T-helper 9 cell (primary cell): ENCODE data around the gene ENTPD8.

Source experiments
- DNase-seq: peaks from one replicate; pipeline ENCODE4 v3.0.0-alpha.2; 2020
- total RNA-seq, 2 donors: gene quantifications; one replicate each; lab custom pipeline; 2026; lab: John Stamatoyannopoulos, UW

Gene ENTPD8
- total RNA-seq, result 0 reads per million in 2 donors

DNA sequence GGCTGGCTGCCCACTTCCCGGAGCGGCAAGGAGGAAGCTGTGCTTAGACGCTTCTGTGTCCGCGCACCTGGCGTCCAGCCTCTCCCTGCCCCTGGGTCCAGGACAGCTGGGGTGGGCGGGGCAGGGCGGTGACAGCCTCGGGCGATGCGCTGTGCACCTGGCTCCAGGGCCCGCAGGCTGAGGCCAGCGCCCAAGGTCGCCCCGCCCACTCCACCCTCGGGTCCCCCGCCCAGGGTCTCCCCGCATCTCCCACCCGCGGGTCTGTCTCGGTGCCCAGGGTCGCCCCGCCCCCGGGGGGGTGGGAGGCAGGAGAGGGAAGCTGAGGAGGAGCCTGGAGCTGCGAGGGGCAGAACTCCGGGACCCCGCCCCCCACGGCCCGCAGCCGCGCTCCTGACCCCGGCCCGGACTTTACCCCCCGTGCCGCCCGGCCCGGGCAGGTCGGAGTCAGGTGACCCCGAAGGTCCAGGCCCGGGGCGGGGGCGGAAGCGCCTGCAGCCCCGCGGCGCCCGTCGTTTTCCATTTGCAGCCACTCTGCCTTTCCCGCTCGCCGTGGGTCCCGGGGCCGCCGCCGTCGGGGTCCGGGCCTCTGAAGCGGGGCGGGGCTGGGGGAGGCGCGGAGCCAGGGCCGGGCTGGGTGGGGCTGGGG, at the start of gene ENTPD8:
TSS of gene ENTPD8 (minus strand) at position 69 of the 646 bp plus-strand sequence. CDS start 3,072 bp downstream, outside the sequence.
- no peak for DNase-seq

DNA sequence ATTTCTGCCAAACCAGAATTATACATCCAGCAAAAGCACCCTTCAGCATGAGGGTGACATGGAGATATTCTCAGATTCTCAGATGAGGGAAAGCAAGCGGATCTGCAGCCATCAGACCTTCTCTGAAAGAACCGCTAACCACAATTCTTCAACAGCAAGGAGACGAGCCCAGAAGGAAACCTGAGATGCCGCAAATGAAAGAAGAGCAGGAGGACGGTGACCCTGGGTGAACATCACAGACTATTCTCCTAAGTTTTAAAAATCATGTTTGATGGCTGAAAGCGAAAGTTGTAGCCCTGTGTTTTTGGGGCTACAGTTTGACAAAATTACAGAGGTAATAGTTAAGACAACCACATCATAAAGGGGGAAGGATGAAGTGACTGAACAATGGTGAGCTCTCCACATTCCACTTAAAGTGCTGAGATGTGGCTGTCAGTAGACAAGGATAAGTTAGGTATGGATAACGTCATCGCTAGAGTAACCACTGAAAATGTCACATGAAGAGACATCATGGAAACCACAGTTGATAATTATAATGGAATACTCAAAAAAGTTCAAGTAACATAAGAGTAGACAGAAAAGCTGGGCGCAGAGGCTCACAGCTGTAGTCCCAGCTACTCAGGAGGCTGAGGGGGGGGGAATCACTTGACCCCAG, 49.5 kb upstream of the ENTPD8 start:
- DNase-seq, result no peak

DNA sequence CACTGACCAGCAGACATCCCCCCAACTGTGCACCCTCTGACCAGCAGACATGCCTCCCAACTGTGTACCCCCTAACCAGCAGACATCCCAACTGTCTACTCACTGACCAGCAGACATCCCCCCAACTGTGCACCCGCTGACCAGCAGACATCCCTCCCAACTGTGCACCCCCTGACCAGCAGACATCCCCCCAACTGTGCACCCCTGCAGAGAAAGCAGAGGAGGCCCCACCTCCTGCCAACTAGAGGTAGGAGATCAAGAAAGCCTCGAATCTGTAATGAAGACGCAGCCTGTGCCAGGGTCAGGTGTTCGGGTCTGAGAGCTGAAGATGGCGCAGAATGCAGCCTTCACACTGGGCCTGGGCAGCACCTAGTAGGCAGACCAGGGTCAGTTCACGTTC, 47.7 kb upstream of the ENTPD8 start:
- no peak for DNase-seq

- no peak for DNase-seq
These were observed 47.1 kb upstream of the ENTPD8 start for GRCh38 chr9:137488327-137488653.

GRCh38 chr9:137487454-137488326, 46.5 kb upstream of the ENTPD8 start:
- no peak for DNase-seq

- DNase-seq, result no peak
These were observed 45.6 kb upstream of the ENTPD8 start for GRCh38 chr9:137486545-137487453.

GRCh38 chr9:137486141-137486490, 45.0 kb upstream of the ENTPD8 start:
- no peak for DNase-seq

GRCh38 chr9:137485343-137486140, 44.4 kb upstream of the ENTPD8 start:
- no peak for DNase-seq

DNA sequence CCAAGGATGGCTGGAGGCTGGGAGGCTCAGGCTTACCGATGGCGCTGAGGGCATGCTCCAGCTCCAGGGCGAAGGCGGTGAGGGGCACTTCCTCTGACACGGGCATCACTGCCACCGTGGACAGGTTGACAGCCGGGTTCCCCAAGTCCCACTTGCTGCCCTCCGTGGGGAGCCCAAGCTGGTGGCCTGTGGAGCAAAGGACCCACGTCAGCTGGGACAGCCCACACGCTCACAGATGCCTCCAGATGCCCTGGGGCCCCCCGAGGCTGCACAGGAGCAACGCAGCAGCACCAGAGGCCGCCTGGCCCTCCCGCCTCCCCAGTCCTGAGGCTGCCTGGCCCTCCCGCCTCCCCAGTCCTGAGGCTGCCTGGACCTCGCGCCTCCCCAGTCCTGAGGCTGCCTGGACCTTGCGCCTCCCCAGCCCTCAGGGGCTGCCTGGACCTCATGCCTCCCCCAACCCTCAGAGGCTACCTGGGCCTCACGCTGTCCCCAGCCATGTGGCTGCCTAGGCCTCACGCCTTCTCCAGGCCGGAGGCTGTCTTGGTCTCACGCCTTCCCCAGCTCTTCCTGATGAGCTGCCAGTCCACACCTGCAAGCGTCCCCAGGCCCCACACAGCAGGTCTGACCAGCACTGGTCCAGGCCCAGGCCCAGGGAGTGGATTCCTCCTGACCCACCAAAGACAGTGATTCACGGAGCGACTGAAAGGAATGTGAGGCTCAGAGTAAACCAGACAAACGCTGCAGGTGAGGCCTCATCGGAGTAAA, 43.6 kb upstream of the ENTPD8 start:
- no peak for DNase-seq

- no peak for DNase-seq
These were observed 41.1 kb upstream of the ENTPD8 start for GRCh38 chr9:137482094-137482781.

DNA sequence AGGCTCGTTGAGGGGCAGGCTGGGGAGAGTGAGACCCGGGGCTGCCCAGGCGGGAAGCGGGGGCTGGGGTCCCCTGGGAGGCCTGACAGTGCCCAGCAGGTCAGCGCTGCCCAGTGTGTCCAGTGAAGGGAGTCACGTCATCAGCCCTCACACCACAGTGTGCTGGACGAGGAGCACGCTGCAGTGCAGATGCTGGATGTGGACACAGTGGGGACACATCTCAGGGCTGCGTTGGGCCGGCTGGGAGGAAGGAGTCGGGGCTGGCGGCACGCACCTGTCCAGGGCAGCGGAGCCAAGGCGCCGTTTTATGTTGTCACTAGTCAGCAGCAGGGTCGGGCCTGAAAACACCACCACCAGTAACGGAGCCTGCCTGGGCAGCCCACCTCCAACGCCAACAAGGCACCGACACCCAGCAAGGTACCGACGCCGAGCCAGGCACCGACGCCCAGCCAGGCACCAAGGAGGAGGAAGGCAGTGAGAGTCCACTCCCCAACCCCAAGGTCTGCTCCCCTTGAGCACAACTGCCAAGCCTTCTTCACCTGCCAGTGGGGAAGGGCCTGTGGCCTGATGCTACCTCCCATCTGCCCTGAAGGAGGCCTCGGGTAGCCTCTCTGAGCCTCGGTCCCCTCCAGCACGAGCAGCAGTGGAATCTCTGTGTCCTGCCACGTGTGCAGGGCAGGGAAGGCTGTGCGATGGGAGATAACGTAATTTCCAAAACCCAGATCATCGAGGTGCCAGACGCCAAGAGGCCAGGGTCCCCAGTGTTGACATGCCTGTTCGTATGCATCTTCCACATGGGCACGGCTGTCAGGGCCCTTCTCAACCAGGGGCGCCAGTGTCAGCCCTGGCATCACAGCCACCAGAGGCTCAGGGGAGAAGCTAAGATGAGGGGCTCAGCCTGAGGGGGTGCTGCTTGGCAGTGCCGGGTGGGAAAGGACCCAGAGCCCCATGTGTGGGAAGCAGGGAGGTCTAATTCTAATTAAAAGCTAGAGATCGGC, 39.8 kb upstream of the ENTPD8 start:
- DNase-seq, result no peak

GRCh38 chr9:137479892-137480685, 38.9 kb upstream of the ENTPD8 start:
- DNase-seq, result no peak

DNA sequence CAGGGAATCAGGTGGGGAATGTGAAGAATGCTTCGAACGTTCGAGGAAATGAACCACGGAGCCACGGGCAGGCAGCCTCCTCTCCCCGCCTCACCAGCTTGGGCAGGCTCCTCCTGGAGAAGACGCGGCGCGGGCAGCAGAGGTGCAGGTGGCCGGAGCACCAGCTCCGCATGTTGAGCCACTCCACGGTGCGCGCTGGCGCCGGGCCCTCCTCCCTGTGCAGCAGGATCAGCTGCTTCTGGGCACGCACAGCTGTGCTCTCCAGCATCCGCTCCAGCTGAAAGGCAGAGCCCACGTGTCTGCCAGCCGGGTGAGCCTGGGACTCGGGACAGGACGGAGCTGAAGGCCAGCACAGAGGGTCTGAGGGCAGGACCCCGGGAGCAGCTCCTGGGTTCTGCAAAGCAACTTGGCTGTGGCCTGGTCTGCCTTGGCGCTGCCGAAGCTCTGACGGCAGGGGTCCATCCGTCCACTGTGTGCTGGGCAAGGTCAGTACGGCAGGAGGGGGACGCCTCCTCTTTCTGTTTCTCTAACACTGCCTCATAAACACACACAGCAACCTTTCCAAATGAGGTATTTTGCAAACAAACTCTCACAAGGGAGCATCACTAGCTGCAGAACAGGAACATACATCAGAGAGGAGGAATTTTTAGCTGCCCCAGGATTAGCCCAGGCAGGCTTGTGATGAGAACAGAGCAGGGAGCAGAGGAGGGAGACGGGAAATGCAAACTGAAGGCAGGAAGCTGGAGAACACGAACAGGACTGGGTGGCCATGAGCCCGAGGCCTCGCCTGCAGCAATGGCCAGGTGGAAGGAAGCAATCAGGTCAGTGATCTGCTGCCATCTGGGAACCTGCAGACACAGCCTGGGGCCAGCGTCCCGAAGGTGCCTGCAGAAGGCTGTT, 38.1 kb upstream of the ENTPD8 start:
- no peak for DNase-seq

DNA sequence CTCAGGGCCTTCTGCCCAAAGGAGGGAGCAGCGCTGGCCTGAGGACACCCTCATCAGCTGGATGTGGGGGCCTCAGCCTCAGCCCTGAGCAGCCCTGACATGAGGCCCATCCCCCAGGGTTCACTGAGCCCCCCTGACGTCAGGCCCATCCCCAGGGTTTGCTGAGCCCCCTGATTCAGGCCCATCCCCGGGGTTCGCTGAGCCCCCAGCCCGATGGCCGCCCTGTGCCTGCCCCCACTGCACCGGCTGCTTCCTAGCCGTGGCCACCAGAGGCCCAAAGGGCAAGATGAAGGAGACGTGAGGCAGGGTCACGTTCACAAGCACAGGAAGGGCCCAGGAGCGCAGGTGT, 37.4 kb upstream of the ENTPD8 start:
- no peak for DNase-seq

DNA sequence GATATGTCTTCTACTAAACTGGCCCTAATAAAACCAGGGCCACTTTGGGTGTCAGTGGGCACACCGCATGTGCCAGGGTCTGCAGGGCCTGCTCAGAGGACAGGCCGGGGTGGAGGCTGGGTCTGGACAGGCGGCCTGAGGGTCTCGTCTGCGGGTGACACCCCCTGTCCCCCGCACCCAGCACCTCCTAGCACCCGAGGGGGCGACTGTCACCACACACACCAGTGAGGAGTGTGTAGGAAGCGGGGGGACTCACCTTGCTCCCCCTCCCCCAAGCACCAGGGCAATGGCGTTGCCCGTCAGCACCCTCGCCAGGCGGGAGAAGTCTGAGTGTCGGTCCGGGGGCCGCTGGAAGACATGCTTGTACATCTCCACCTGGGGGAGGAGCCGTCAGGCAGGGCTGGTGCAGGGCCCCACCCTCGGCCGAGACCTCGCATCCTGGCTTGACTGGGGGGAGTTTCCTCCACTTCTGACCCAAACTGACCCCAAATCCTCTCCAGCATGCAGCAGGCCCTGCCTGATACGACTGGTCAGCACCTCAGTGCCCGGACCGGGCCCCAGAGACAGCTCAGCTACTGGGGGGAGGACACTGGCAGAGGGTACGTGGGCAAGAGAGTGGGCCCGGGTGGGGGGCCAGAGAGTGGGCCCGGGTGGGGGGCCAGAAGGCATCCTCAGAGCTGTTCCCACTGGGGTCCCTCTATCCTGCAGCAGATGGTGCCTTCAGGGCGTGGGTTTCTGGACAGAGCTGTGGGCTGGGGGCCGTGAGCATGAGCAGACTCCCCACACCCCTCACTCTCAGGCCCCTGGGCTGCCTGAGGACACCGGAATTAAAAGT, 36.8 kb upstream of the ENTPD8 start:
- no peak for DNase-seq

DNA sequence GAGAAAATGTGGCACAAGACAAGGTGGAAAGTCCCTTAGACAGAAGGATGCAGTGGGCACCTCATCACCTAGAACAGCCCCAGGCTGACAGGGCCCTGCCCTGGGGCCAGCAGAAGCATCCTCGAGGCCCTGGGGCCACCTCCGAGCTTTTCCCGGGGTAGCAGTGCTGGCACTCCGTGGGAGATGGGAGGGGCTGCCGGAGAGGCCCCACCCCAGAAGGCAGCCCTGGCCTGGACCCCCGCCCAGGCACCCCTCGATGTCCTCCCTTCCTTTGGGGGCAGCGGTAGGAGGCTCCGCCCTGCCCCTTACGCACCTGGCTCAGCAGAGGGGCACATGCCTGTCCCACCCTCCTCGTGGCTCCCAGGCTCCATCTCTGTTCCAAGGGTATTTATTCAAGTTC, 35.7 kb upstream of the ENTPD8 start:
- DNase-seq, result no peak
